ENCODE data around the gene ANO6.

GRCh38 chr12:45209784-45210183, 6.1 kb upstream of the ANO6 start:
- TF ChIP-seq CTCF (IDR thresholded peaks at IDR 0.05): no peak
- no peak for TF ChIP-seq POLR2A (IDR thresholded peaks at IDR 0.05)
- no peak for TF ChIP-seq POLR2AphosphoS5 (IDR thresholded peaks at IDR 0.05)
- TF ChIP-seq EP300 (IDR thresholded peaks at IDR 0.05): no peak
